Heart left ventricle (tissue), 16 donors: Measurements from ENCODE around the gene GNB1. TPM values are rescaled to one million over a fixed set of nuclear protein-coding genes. Genes with fewer than 3 reads are reported as not detected.

Experiments
- ATAC-seq, 4 donors: fragments of 200-7000 bp; cut with Tn5 transposase; one replicate each; pipeline ENCODE4 v1.9.1; 2020 to 2022; ENCODE audit warnings: moderate library complexity in 4 of 4, mild to moderate bottlenecking in 3 of 4, moderate number of reproducible peaks in 1 of 4
- DNase-seq, 5 donors: peaks; one replicate each; pipeline ENCODE4 v3.0.0-alpha.2; 2020
- H3K27ac ChIP-seq, 12 donors: fragments of 200-600 bp; sonication (generic) in 4 of 12; one replicate each; pipeline versions ENCODE4 v1.5.0 to v1.8.0; 2016 to 2022; ENCODE audit warnings: mild to moderate bottlenecking in 2 of 12
- H3K27me3 ChIP-seq, 9 donors: fragments of 200-600 bp; sonication (generic) in 2 of 9; one replicate each; pipeline versions ENCODE4 v1.5.1 to v1.8.0; 2016 to 2022; ENCODE audit warnings: mild to moderate bottlenecking in 3 of 9
- H3K36me3 ChIP-seq, 9 donors: fragments of 200-600 bp; sonication (generic) in 2 of 9; one replicate each; pipeline versions ENCODE4 v1.5.0 to v1.8.0; 2018 to 2022; ENCODE audit warnings: mild to moderate bottlenecking in 2 of 9
- H3K4me1 ChIP-seq, 12 donors: fragments of 200-600 bp; sonication (generic) in 4 of 12; one replicate each; pipeline versions ENCODE4 v1.5.0 to v1.8.0; 2016 to 2022; ENCODE audit warnings: mild to moderate bottlenecking in 3 of 12
- H3K4me3 ChIP-seq, 12 donors: fragments of 200-600 bp; sonication (generic) in 4 of 12; one replicate each; pipeline versions ENCODE4 v1.5.0 to v1.8.0; 2017 to 2022; ENCODE audit warnings: mild to moderate bottlenecking in 9 of 12, moderate library complexity in 4 of 12
- H3K9me3 ChIP-seq, 12 donors: fragments of 200-600 bp; sonication (generic) in 4 of 12; one replicate each; pipeline versions ENCODE4 v1.5.0 to v1.8.0; 2016 to 2022; ENCODE audit warnings: mild to moderate bottlenecking in 1 of 12
- POLR2A ChIP-seq, 2 donors: fragments of 450-650 bp; IDR thresholded peaks; one replicate each; pipeline ENCODE4 v1.6.1; 2017; ENCODE audit warnings: antibody characterized with exemption in 2 of 2, mild to moderate bottlenecking in 2 of 2, moderate library complexity in 2 of 2
- WGBS, 4 donors: extraction: QIAGEN DNeasy Blood & Tissue Kit in 2 of 4; methylation state at CpG; one replicate each; pipeline versions ENCODE4 v1.1.5 to v1.1.7; 2013 to 2018; 5-methylcytosine and 5-hydroxymethylcytosine counted together
- intact Hi-C, 10 donors: fragments of 100-400 bp; cut with DNase I; formaldehyde crosslinking; loops; one replicate each; pipeline versions ENCODE4 v1.11.1 to v1.14.2; 2022
- polyA plus RNA-seq, 2 donors: library from polyadenylated mRNA; stranded (reverse); fragments of 200-250 nt; gene quantifications; one replicate each; pipeline ENCODE4 v1.2.3, GENCODE V29; 2013
- total RNA-seq, 9 donors: library from RNA; depleted of rRNA in 2 of 9; stranded (reverse); fragments of >200 nt in 2 of 9; fragmentation: NEBNext Ultra II Directional in 3 of 9; extraction: Animal tissue kit (Norgen Biotek cat#: 25700) in 3 of 9; gene quantifications; one replicate each; pipeline versions ENCODE4 v1.1.0 to v1.2.4, GENCODE V29; 2016 to 2023
- TF ChIP-seq, protein P1 (sequence below), 12 donors: fragments of 200-600 bp; sonication (generic) in 4 of 12; IDR thresholded peaks; one replicate each; pipeline versions ENCODE4 v1.5.0 to v1.8.0; 2018 to 2022; ENCODE audit warnings: antibody characterized with exemption in 12 of 12, mild to moderate bottlenecking in 5 of 12
- donor health status: ischemic (EF 13 %, LVEDD 7.1; RV severe dilation, severe dysfunction).
- donor health status: healthy with polysubstance abuse.
- donor health status: DM: no; HTN: yes; CAD: no.
- donor health status: DM: no; HTN: no; CAD: no.
- donor health status: ischemic (EF 25% LVEDD 6.9; RV normal size, moderate dysfunction).
- donor health status: ischemic (EF 25% LVEDD 5.7; RV mildly dilated, moderate dysfunction).
- donor health status: healthy.
- donor health status: DM: yes; HTN: yes; CAD: no.
- donor health status: ischemic (EF 35%, LVEDD 5.7; RV mildly dilated, moderate dysfunction).
- donor health status: nonischemic (EF 11% LVEDD 7.7; RV severe dilation, severe dysfunction).
- donor health status: DM: yes; HTN: yes; CAD: no.
- donor health status: PGD.
- donor health status: ischemic (EF 29% LVEDD 5.4; RV normal size, mild dysfunction).
- donor health status: nonischemic (EF 23%, LVEDD 6.1; RV moderate dilation, normal function).

Gene GNB1
- total and polyA plus RNA-seq, 11 donors, result 52.9 to 275 (median 172) TPM

DNA sequence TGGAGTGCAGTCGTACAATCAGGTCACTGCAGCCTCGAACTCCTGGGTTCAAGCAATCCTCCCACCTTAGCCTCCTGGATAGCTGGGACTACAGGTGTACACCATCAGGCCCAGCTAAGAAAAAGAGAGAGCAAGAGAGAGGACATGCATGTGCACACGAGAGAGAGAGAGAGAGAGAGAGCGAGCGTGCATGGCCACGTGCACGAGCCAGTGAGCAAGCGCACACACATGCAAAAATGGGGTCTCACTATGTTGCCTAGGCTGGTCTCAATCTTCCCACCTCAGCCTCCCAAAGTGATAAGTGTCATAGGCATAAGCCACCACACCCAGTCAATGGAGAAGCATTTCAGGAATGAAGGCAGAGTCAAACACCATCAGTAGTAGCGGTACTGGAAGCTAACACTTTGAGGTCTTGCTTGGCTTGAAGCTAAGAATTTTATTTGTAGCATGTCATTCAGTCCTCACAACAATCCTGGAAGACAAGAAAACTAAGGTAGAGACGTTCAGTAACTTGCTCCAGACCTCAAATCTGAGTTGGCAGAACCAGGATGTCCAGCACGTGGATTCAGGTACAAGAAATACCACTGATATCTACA is 14.5 kb downstream of the GNB1 start:
- H3K36me3 ChIP-seq, result peaks cover 0 to 62% (median 3%) of the 10 kb centered on the region in 9 donors
- ATAC-seq (no peak), DNase-seq (peak in 1 of 5 donors; percentile 5)
- peaks cover 33 to 100% (median 90%) of the 10 kb centered on the region in 12 donors for H3K4me1 ChIP-seq
- TF ChIP-seq POLR2A (IDR thresholded peaks at IDR 0.05), result no peak
- TF ChIP-seq, protein P1, sequence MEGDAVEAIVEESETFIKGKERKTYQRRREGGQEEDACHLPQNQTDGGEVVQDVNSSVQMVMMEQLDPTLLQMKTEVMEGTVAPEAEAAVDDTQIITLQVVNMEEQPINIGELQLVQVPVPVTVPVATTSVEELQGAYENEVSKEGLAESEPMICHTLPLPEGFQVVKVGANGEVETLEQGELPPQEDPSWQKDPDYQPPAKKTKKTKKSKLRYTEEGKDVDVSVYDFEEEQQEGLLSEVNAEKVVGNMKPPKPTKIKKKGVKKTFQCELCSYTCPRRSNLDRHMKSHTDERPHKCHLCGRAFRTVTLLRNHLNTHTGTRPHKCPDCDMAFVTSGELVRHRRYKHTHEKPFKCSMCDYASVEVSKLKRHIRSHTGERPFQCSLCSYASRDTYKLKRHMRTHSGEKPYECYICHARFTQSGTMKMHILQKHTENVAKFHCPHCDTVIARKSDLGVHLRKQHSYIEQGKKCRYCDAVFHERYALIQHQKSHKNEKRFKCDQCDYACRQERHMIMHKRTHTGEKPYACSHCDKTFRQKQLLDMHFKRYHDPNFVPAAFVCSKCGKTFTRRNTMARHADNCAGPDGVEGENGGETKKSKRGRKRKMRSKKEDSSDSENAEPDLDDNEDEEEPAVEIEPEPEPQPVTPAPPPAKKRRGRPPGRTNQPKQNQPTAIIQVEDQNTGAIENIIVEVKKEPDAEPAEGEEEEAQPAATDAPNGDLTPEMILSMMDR (IDR thresholded peaks at IDR 0.05), result no peak
- intact Hi-C loops, result no loop called here
- no peaks in the 10 kb centered on the region for H3K27me3 ChIP-seq
- H3K9me3 ChIP-seq, result no peaks in the 10 kb centered on the region
- no peak overlapping the region for H3K4me3 ChIP-seq
- 67 to 72% (median 70%) methylated on average over 11 of the region's 11 CpGs for WGBS, 4 donors
- H3K27ac ChIP-seq, result no peak overlapping the region

DNA sequence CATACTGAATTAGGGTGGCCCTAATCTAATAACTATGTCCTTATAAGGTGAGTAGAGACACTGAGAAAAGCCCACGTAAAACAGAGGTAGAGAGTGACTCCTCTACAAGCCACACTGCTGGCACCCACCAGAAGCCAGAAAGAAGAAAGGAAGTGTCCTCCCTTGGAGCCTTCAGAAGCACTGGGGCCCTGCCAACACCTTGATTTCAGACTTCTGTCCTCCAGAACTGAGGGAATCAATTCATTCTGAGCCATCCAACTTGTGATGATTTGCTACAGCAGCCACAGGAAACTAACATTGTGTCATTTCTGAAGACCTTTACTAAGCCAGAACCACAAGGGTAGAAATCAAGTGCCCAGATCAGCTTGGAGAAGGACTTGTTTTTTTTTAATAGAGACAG is 15.0 kb downstream of the GNB1 start:
- TF ChIP-seq, protein P1 (IDR thresholded peaks at IDR 0.05), result no peak
- intact Hi-C loops, result no loop called here
- Histone ChIP-seq H3K36me3 (peaks cover 0 to 62% (median 3%) of the 10 kb centered on the region in 9 donors), H3K4me3 (no peak overlapping the region), H3K9me3 (no peaks in the 10 kb centered on the region), H3K4me1 (peaks cover 31 to 100% (median 91%) of the 10 kb centered on the region in 12 donors), H3K27me3 (no peaks in the 10 kb centered on the region), H3K27ac (no peak overlapping the region)
- WGBS, 4 donors, result 55 to 93% (median 67%) methylated on average over 1 of the region's 1 CpG
- ATAC-seq (no peak), DNase-seq (no peak)

DNA sequence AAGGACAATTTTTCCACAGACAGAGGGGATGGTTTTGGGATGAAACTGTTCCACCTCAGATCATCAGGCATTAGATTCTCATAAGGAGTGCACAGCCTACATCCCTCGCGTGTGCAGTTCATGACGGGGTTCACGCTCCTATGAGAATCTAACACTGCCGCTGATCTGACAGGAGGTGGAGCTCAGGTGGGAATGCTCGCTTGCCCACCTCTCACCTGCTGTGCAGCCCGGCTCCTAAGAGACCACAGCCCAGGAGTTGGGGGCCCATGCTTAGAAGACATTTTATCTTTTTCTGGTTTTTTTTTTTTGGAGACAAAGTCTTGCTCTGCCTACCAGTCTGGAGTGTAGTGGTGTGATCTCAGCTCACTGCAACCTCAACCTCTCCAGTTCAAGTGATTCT is 16.0 kb downstream of the GNB1 start:
- Histone ChIP-seq H3K27ac (no peak overlapping the region), H3K4me1 (peaks cover 25 to 99% (median 90%) of the 10 kb centered on the region in 12 donors), H3K9me3 (no peaks in the 10 kb centered on the region), H3K4me3 (no peak overlapping the region), H3K27me3 (no peaks in the 10 kb centered on the region), H3K36me3 (peaks cover 0 to 62% (median 3%) of the 10 kb centered on the region in 9 donors)
- TF ChIP-seq, protein P1 (IDR thresholded peaks at IDR 0.05), result no peak
- no peak for TF ChIP-seq POLR2A (IDR thresholded peaks at IDR 0.05)
- DNase-seq (no peak), ATAC-seq (no peak)
- intact Hi-C loops, result no loop called here
- 94 to 97% (median 96%) methylated on average over 7 of the region's 7 CpGs for WGBS, 4 donors

DNA sequence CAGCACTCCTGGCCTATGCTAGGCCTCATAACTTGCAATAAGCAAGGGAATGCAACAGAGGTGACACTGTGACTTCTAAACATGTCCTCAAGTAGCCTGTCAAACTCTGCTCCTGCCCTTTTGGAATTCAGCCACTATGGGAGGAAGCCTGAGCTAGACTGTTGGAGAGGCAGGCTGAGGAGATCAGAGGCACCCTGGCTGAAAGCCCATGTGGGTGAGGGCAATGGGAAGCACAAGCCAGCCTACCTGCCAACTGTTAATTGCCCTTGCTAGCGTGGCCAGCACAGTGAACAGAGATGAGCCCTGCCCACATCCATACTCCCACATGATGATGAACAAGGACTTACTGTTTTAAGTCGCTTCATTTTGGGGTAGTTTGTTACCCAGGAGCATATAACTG is 17.7 kb downstream of the GNB1 start:
- peaks cover 0 to 49% (median 3%) of the 10 kb centered on the region in 9 donors for H3K36me3 ChIP-seq
- peak; percentile 79 to 93 (median 84) for DNase-seq
- intact Hi-C loops, result no loop called here
- no peaks in the 10 kb centered on the region for H3K27me3 ChIP-seq
- H3K4me3 ChIP-seq, result peak overlapping the region in 1 of 12 donors; percentile 8
- WGBS, 4 donors, result 43 to 61% (median 50%) methylated on average over 2 of the region's 2 CpGs
- peak; percentile 92 to 94 (median 94) for ATAC-seq
- TF ChIP-seq, protein P1 (IDR thresholded peaks at IDR 0.05), result no peak
- TF ChIP-seq POLR2A (IDR thresholded peaks at IDR 0.05), result no peak
- H3K4me1 ChIP-seq, result peaks cover 27 to 99% (median 86%) of the 10 kb centered on the region in 12 donors
- H3K9me3 ChIP-seq, result no peaks in the 10 kb centered on the region
- H3K27ac ChIP-seq, result peak overlapping the region in 10 of 12 donors; percentile 37 to 82 (median 70)
